Activated naive CD4-positive, alpha-beta T cell treated with anti-CD3 and anti-CD28 coated beads, Interleukin-2, amount 50 U/mL, for 24 hours (primary cell): ENCODE results near the gene XPA.
A peak's percentile ranks its signal among the peaks of the same experiment; 100 is the strongest.

Experiments used
- H3K27ac Mint-ChIP-seq: one replicate; pipeline ENCODE4 v1.8.0; 2021; ENCODE audit warnings: mild to moderate bottlenecking, mixed read lengths
- H3K27me3 Mint-ChIP-seq: one replicate; pipeline ENCODE4 v1.8.0; 2021; ENCODE audit warnings: mixed read lengths
- H3K36me3 Mint-ChIP-seq: one replicate; pipeline ENCODE4 v1.8.0; 2021; ENCODE audit warnings: mixed read lengths
- H3K4me1 Mint-ChIP-seq: one replicate; pipeline ENCODE4 v1.8.0; 2021; ENCODE audit warnings: mixed read lengths
- H3K4me3 Mint-ChIP-seq: one replicate; pipeline ENCODE4 v1.8.0; 2021; ENCODE audit warnings: mild to moderate bottlenecking, mixed read lengths
- H3K9me3 Mint-ChIP-seq: one replicate; pipeline ENCODE4 v1.8.0; 2021; ENCODE audit warnings: mixed read lengths

XPA gene

DNA sequence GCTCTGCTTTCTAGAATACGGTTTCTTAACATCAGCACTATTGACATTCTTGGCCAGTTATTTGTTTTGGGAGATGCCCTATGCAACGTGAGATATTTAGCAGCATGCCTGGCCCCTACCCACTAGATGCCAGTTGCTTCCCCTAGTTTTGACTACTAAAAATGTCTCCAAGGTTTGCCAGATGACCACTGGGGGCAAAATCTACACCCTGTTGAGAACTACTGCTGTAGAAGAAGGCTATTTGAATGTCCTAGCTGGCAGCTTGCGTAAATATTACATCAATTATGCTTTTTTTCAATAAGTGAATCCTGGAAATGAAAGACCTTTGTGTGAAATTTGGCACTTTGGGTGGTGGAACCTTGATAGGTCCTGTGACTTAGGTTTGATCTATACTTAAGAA, 58.5 kb downstream of the XPA start:
- peaks cover 17% of the 10 kb centered on the region for H3K36me3 Mint-ChIP-seq
- H3K4me1 Mint-ChIP-seq, result peaks cover 66% of the 10 kb centered on the region
- peak overlapping the region; percentile 30 for H3K27ac Mint-ChIP-seq
- H3K4me3 Mint-ChIP-seq, result peak overlapping the region; percentile 11
- no peaks in the 10 kb centered on the region for H3K27me3 Mint-ChIP-seq
- no peaks in the 10 kb centered on the region for H3K9me3 Mint-ChIP-seq

DNA sequence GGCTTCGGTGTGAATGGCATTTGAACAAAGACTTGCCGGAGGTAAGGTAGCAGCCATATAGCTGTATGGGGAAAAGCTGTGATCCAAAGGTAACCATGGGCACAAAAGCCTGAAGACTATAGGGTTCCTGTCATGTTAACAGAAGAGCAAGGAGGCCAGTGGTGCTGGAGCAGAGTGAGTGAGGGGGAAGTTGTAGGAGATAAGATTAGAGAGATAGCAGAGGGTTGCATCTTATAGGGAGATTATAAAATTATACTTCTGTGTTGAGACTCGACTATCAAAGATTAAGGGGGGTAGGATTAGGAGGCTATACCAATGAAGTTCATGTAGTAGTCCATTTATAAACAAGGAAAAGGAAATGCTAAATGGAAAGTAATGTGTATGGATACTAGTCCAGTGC, 60.2 kb downstream of the XPA start:
- Mint-ChIP-seq H3K27ac (peak overlapping the region; percentile 1), H3K36me3 (peaks cover 14% of the 10 kb centered on the region), H3K4me1 (peaks cover 63% of the 10 kb centered on the region), H3K4me3 (peak overlapping the region; percentile 77), H3K27me3 (no peaks in the 10 kb centered on the region), H3K9me3 (no peaks in the 10 kb centered on the region)

DNA sequence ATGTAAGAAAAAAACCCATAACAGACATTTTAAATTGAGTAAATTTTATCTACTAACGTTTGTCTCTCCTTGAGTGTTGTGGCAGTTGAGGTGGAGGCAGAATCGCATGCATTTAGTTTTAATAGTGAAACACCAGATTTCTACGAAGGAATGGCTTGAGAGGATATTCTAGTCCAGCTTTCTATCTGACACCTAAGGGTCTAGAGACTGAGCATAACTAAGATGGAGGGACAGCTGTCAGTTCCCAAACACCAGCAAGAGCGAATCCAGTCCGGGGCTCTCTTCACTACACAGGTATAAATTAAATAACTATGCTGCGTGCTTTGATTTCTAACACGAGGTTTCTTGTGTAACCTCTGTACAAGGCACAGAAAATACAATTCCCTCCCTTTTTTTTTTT, 62.1 kb downstream of the XPA start:
- Mint-ChIP-seq H3K27me3 (no peaks in the 10 kb centered on the region), H3K4me1 (peaks cover 60% of the 10 kb centered on the region), H3K4me3 (peak overlapping the region; percentile 96), H3K27ac (no peak overlapping the region), H3K9me3 (no peaks in the 10 kb centered on the region), H3K36me3 (peaks cover 9% of the 10 kb centered on the region)

DNA sequence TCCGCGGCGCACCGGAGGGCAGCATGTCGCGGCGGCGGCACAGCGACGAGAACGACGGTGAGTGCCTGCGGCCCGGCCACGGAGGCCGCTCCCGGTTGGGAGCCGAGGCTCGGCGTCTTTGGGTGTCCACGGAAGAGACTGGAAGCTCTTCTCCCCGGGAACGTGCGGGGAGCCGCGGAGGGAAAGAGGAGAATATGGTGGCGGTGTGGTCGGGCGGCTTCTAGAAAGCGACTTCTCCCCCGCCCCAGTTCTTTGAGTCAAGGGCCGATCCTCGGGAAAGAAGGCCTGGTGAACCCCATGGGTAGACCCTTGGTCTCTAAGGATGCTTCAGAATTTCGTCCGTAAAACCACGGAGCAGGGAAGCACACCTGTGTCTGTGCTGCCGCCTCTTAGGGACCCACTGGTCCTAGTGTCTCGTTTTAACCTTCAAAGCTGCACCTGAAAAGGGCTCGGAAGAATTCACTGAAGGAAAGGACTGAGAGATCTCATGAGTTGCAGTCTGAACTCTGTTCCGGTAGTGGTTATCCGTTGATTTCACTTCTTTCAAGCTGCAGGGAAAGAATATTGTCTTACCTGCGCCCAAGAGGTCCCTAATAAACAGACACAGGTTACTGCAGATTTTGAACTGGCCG, 63.2 kb downstream of the XPA start:
- H3K27ac Mint-ChIP-seq, result peak overlapping the region; percentile 100
- peaks cover 9% of the 10 kb centered on the region for H3K36me3 Mint-ChIP-seq
- H3K4me1 Mint-ChIP-seq, result peaks cover 58% of the 10 kb centered on the region
- H3K9me3 Mint-ChIP-seq, result no peaks in the 10 kb centered on the region
- no peaks in the 10 kb centered on the region for H3K27me3 Mint-ChIP-seq
- H3K4me3 Mint-ChIP-seq, result peak overlapping the region; percentile 96

DNA sequence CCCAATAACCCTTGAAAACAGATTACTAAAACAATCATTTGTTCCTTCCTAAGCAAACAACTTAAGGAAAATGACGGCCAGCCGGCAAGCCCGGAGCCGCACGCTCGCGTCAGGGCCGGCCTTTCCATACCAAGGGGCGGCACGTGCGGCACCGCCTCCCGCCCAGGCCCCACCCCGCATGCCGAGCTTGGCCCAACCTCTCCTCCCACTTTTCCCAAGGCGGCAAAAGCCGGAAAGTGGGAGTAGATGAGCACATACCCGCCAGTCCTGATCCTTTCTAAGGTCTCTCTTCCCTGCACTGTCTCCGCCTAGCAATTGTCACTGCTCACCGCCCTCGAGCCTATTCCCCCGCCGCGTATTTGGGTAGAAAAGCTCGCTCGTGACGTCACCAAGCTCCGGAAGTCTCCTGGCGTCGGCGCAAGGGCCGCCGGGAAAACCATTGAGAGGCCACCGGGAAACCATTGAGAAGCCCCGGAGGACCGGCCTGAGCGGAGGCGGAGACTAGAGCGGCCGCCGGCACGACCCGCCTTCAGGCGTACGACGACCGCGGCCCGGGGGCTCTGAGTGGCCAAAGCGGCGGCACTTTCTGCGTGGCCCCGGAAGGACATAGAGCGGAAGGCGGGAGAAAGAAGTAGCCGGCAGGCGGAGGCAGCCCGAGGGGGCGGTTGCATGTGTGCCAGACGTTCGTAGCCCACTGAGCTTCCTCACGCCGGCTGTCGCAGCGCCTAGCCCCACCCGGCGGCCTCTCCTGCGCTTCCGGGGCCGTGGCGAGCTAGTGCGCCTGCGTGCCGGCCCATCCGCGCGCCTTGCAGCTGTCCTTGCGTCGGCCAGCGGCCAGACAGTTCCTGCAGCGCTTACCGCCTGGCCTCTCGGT, 63.9 kb downstream of the XPA start, which contains the start of the genes NCBP1 and TSTD2:
Gene NCBP1, plus strand, starts transcription at position 837 of the 874 bp plus-strand sequence. CDS start 61 bp downstream, outside the sequence.
Gene TSTD2, minus strand, starts transcription at position 384 of the 874 bp plus-strand sequence. CDS start 5,806 bp downstream, outside the sequence.
- Mint-ChIP-seq H3K36me3 (peaks cover 9% of the 10 kb centered on the region), H3K27ac (peak within 1 kb of the TSS; percentile 100), H3K9me3 (no peaks in the 10 kb centered on the region), H3K4me1 (peaks cover 53% of the 10 kb centered on the region), H3K4me3 (peak within 1 kb of the TSS; percentile 96), H3K27me3 (no peaks in the 10 kb centered on the region)

DNA sequence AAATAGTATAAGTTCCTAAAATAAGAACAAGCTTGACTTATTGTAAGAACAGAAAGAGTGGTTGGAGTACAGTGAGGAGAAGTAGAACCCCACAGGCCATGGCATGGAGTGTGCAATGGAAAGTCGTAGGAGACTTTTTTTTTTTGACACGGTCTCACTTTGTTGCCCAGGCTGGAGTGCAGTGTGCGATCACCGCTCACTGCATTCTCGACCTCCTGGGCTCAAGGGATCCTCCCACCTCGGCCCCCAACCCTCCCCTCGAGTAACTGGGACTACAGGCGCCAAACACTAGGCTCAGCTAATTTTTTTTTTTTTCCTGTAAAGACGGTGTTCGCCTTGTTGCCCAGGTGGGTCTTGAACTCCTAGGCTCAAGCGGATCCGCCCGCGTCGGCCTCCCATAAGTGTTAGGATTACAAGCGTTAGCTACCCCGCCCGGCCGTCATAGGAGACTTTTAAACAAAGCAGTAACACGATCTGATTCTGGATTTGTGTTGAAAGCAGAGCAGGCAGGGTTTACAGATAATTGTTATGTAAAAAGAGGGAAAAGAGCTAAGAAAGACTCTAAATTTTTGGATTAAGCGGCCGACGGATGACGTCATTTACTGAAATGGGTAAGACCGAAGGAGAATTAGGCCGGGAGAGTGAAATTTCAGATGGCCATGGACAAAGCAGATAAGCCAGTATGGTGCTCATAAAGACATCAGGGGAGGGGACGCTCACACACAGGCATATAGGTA, 64.7 kb downstream of the XPA start:
- Mint-ChIP-seq H3K4me1 (peaks cover 50% of the 10 kb centered on the region), H3K36me3 (peaks cover 9% of the 10 kb centered on the region), H3K9me3 (no peaks in the 10 kb centered on the region)

DNA sequence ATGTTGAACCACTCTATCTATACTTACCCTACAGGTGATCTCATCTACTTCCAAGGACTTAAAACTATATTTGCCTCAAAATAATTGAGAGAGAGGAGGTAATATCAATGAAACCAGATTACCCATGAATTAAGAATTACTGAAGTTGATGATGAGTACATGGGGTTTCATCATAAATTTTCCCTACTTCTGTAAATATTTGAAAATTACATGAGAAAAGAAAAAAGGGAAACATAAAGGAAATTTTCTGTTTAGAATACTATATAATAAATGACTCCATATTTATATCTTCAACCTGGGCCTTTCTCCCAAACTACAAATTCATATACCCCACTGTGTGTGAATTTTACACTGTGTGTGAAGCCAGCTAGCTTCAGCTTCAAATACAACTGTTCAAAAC, 66.5 kb downstream of the XPA start:
- peaks cover 10% of the 10 kb centered on the region for H3K36me3 Mint-ChIP-seq
- peaks cover 43% of the 10 kb centered on the region for H3K4me1 Mint-ChIP-seq
- H3K9me3 Mint-ChIP-seq, result no peaks in the 10 kb centered on the region
- no peak overlapping the region for H3K4me3 Mint-ChIP-seq
- peak overlapping the region; percentile 61 for H3K27ac Mint-ChIP-seq
- no peaks in the 10 kb centered on the region for H3K27me3 Mint-ChIP-seq

More for the DNA sequence above, 64.7 kb downstream of the XPA start:
- no peaks in the 10 kb centered on the region for H3K27me3 Mint-ChIP-seq
- H3K4me3 Mint-ChIP-seq, result peak overlapping the region; percentile 96
- peak overlapping the region; percentile 100 for H3K27ac Mint-ChIP-seq

DNA sequence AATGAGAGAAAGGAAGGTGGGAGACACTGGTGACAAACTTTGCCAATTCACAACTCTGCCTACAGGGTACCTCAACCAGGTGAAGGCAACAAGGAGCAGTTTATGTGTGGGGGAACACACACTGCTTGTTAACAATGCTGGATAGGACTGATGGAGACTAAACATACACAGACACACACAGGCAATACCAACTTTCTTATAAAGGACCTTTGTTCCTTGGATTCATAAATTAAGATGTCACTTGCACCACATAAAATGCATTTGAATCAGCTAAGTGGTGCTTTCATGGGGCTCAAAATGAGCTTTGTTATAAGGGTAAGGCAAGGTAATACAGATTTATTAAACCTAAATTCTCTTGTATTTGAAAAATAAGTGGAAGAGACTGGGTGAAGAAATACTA, 68.0 kb downstream of the XPA start:
- Mint-ChIP-seq H3K36me3 (peaks cover 8% of the 10 kb centered on the region), H3K27me3 (no peaks in the 10 kb centered on the region), H3K4me1 (peaks cover 32% of the 10 kb centered on the region), H3K4me3 (no peak overlapping the region), H3K27ac (no peak overlapping the region), H3K9me3 (no peaks in the 10 kb centered on the region)

DNA sequence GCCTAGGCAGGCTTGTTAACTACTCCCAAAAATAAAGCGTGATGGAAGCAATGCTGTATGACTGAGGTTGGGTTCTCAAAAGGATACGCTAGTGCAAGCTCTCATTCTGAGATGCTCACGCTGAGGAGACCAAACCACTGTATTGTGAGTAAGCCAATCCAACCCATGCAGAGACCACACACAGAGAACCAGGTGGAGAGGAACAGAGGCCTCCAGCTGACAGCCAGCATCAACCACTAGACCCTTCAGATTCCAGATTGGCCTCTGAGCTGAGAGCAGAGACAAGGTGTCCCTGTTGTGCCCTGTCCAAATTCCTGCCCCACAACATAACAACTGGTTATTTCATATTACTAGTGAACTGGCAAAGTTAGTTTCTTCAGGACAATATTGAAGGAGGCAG, 68.5 kb downstream of the XPA start:
- Mint-ChIP-seq H3K36me3 (peaks cover 9% of the 10 kb centered on the region), H3K27ac (no peak overlapping the region), H3K4me1 (peaks cover 31% of the 10 kb centered on the region), H3K9me3 (no peaks in the 10 kb centered on the region), H3K4me3 (no peak overlapping the region), H3K27me3 (no peaks in the 10 kb centered on the region)

DNA sequence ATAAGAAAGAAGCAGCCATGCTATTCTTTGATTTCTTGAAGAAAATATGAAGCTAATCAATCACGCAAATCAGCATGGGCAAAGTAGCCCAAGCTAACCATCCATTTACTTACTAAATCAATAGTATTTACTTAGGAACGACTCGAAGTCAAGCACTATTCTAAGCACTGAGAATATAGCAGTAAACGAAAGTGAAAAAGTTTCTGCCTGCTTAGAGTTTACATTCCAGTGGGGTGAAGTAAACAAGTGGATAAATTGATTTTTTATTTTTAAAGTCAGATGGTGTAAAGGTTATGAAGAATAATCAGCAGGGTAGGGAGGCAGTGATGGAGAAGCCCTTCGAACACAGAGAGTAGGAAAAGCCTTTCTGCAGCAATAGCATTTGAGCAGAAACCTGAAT, 69.5 kb downstream of the XPA start:
- Mint-ChIP-seq H3K27ac (no peak overlapping the region), H3K36me3 (peaks cover 9% of the 10 kb centered on the region), H3K27me3 (no peaks in the 10 kb centered on the region), H3K4me1 (peaks cover 31% of the 10 kb centered on the region), H3K4me3 (no peak overlapping the region), H3K9me3 (no peaks in the 10 kb centered on the region)

DNA sequence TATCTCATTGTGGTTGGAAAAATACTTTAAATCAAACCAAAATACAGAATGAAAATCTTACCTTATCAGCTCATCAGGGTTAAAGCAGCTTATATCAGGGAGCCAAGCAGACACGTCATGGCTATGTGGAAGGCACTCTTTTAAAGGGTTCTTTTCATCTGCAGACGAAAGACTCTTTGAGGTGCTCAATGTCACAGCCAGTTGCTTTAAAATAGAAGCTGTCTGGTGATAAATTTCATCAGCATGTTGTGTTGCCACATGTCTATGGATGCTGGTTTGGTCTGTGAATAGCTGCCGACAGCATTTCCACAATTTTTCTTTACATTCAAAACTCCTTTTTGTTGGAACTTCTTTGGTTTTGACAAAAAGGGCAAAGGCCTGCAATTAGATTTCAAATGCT, 71.5 kb downstream of the XPA start:
- Mint-ChIP-seq H3K27ac (no peak overlapping the region), H3K36me3 (peaks cover 15% of the 10 kb centered on the region), H3K9me3 (no peaks in the 10 kb centered on the region), H3K4me3 (no peak overlapping the region), H3K27me3 (no peaks in the 10 kb centered on the region), H3K4me1 (peaks cover 26% of the 10 kb centered on the region)
